ENCODE data around the gene FGF1. TPM values are rescaled to one million over a fixed set of nuclear protein-coding genes. Genes with fewer than 3 reads are reported as not detected.

Gene FGF1
- total and polyA plus RNA-seq, 9 donors = 0.10 to 3.6 (median 0.55) TPM

DNA sequence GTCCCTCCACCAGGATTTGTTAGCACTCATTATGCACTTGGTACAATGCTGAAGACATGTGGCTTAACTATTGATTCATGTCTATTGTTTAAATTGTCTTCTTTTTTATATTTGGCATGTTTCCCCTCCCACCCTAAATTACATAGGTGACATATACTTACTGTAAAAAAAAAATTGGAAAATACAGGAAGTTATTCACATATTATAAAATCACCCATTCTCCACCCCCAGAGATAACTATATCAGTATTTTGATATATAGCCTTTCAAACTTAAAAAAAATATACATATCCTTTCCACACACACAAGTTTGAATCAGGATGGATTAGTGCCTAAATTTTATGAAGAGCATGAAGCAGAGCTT is 87.6 kb downstream of the FGF1 start:
- H3K4me3 ChIP-seq = no peak overlapping the region
- H3K27ac ChIP-seq = no peak overlapping the region
- no peaks in the 10 kb centered on the region for H3K36me3 ChIP-seq
- H3K9me3 ChIP-seq = no peaks in the 10 kb centered on the region
- TF ChIP-seq POLR2A (IDR thresholded peaks at IDR 0.05) (no peak), EP300 (IDR thresholded peaks at IDR 0.05) (no peak)
- TF ChIP-seq, protein P1, sequence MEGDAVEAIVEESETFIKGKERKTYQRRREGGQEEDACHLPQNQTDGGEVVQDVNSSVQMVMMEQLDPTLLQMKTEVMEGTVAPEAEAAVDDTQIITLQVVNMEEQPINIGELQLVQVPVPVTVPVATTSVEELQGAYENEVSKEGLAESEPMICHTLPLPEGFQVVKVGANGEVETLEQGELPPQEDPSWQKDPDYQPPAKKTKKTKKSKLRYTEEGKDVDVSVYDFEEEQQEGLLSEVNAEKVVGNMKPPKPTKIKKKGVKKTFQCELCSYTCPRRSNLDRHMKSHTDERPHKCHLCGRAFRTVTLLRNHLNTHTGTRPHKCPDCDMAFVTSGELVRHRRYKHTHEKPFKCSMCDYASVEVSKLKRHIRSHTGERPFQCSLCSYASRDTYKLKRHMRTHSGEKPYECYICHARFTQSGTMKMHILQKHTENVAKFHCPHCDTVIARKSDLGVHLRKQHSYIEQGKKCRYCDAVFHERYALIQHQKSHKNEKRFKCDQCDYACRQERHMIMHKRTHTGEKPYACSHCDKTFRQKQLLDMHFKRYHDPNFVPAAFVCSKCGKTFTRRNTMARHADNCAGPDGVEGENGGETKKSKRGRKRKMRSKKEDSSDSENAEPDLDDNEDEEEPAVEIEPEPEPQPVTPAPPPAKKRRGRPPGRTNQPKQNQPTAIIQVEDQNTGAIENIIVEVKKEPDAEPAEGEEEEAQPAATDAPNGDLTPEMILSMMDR (IDR thresholded peaks at IDR 0.05) = no peak
- H3K27me3 ChIP-seq = no peaks in the 10 kb centered on the region
- H3K4me1 ChIP-seq (ENCODE audit: insufficient read depth) = peaks cover 3% of the 10 kb centered on the region
- no peak for DNase-seq
- intact Hi-C loops (cut with DNase I) = no loop called here

DNA sequence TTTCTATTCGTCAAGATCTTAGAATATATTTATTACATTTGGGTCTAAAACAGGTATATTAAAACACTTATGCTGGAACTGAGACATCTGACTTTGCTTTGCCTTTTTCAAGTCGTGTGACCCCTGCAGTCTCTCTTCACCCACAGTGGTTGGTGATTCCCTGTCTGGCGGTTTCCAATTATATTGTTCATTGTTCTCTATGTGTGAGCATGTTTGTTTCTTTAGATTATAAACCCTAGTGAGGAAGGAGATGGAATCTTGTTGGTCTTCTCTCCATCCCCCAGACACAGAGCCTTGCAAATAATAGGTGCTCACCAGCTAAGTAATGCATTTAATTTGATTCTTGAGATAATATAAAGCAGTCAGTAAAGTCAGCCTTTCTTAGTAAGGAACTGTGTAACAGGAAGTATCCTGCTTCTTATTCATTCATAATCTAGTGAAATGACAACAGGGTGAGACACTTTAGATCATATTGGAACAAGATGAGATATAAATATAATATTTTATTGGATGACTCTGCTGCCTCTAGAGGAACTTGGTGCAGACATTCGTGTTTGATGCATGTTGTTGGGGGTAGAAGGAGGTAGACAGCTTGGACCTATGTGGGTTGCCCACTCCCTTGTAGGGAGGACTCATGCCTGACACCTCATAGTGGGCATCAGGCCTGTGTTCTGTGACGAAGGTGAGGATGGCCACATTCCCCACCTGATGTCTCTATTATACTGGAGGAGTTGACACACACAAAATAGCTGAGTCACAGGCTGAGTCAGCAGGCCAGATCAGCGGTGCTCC is 88.1 kb downstream of the FGF1 start:
- TF ChIP-seq, protein P1 (IDR thresholded peaks at IDR 0.05) = no peak
- no peak for TF ChIP-seq EP300 (IDR thresholded peaks at IDR 0.05)
- no peak for TF ChIP-seq POLR2A (IDR thresholded peaks at IDR 0.05)
- no peaks in the 10 kb centered on the region for H3K9me3 ChIP-seq
- H3K27ac ChIP-seq = no peak overlapping the region
- no peak for DNase-seq
- peaks cover 3% of the 10 kb centered on the region for H3K4me1 ChIP-seq (ENCODE audit: insufficient read depth)
- H3K36me3 ChIP-seq = no peaks in the 10 kb centered on the region
- WGBS, 3 donors = 73 to 80% (median 77%) methylated on average over 6 of the region's 6 CpGs
- no peaks in the 10 kb centered on the region for H3K27me3 ChIP-seq
- no peak overlapping the region for H3K4me3 ChIP-seq
- intact Hi-C loops (cut with DNase I) = no loop called here

DNA sequence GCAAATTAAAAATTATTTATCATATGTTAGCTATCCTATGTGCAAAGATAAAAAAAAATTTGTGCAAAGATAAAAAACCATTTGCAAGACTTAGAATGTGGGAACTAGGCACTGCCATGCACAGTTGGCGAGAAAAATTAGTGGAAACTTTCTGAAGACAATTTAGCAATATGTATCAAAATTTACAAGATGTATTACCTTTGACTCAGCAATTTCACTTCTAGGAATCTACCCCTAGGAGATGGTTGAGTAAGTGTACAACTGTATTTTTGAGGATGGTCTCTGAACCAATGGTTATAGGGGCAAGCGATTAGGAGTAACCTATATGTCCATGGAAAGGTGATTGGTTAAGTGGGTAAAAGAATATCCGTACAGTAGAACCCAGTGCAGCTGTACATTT is 88.9 kb downstream of the FGF1 start:
- intact Hi-C loops (cut with DNase I) = no loop called here
- Histone ChIP-seq H3K27ac (no peak overlapping the region), H3K27me3 (no peaks in the 10 kb centered on the region), H3K36me3 (no peaks in the 10 kb centered on the region), H3K4me3 (no peak overlapping the region), H3K4me1 (ENCODE audit: insufficient read depth) (peaks cover 3% of the 10 kb centered on the region), H3K9me3 (no peaks in the 10 kb centered on the region)
- DNase-seq = no peak
- WGBS, 3 donors = 94 to 97% (median 95%) methylated on average over 3 of the region's 3 CpGs
- no peak for TF ChIP-seq EP300 (IDR thresholded peaks at IDR 0.05)
- TF ChIP-seq, protein P1 (IDR thresholded peaks at IDR 0.05) = no peak
- no peak for TF ChIP-seq POLR2A (IDR thresholded peaks at IDR 0.05)

DNA sequence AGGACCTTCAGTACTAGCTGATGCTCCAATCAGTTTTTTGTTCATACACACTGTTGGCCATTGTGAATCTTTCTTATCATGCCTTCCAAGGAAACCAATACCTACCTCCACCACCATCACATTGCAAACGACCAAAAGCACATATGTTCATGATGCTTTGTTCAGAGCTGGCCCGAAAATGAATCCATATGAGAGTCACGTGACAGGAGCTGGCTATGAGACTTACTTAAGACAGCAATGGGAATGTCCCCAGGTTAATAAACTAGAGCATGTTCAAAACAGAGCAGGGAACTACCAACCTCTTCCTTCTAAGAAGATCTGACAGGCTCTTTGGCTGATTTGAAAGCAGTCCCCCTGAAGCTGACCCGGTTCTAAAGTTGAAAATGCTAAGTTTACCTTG is 93.5 kb downstream of the FGF1 start:
- H3K27me3 ChIP-seq = no peaks in the 10 kb centered on the region
- no peak for TF ChIP-seq POLR2A (IDR thresholded peaks at IDR 0.05)
- TF ChIP-seq, protein P1 (IDR thresholded peaks at IDR 0.05) = no peak
- no peak for TF ChIP-seq EP300 (IDR thresholded peaks at IDR 0.05)
- H3K27ac ChIP-seq = no peak overlapping the region
- H3K36me3 ChIP-seq = no peaks in the 10 kb centered on the region
- no peaks in the 10 kb centered on the region for H3K4me1 ChIP-seq (ENCODE audit: insufficient read depth)
- H3K4me3 ChIP-seq = no peak overlapping the region
- intact Hi-C loops (cut with DNase I) = no loop called here
- H3K9me3 ChIP-seq = no peaks in the 10 kb centered on the region
- 77 to 84% (median 80%) methylated on average over 4 of the region's 4 CpGs for WGBS, 3 donors
- no peak for DNase-seq

Data from ovary (tissue), 9 donors.